Measurements from ENCODE around the gene PIEZO2. TPM values are rescaled to one million over a fixed set of nuclear protein-coding genes. Genes with fewer than 3 reads are reported as not detected.

The PIEZO2 gene
- polyA plus RNA-seq, 1 experiment = 2.8 TPM

DNA sequence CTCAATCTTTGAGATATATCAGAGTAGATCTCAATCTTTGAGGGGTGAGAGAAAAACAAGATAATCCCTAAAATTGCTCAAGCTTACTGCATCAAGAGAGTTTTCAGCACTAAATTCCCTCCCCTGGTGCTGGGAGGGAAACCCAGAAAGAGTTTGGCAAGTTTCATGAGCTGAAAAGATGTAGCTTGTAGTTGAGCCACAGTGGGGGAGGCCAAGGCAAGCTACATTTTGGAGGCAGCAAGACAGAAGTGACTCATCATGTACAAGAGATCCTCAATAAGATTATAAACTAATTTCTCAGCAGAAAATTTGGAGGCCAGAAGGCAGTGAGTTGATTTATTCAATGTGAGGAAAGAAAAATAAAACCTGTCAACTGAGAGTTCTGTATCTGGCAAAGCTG is 308.2 kb downstream of the PIEZO2 start:
- ChIA-PET POLR2A (no interaction called here), CTCF (interaction anchor here (0.6 to 4.2 kb wide), 3 partner anchors 10 to 281 kb away, joined by 3 to 34 read pairs (median 5); no protein-coding TSS in a partner anchor)
- no peak for TF ChIP-seq CTCF (IDR thresholded peaks at IDR 0.05; ENCODE audit: low read depth, low read length)
- Histone ChIP-seq H3K27me3 (ENCODE audit: control insufficient read depth, insufficient read depth, low read length) (peaks cover 4% of the 10 kb centered on the region), H3K9me3 (ENCODE audit: control insufficient read depth, insufficient read depth, low read length) (no peaks in the 10 kb centered on the region), H3K27ac (ENCODE audit: low read depth, low read length) (no peak overlapping the region), H3K4me3 (ENCODE audit: low read depth, low read length) (no peak overlapping the region)
- DNase-seq (ENCODE audit: low read depth, low spot score) = no peak

- Histone ChIP-seq H3K4me3 (ENCODE audit: low read depth, low read length) (no peak overlapping the region), H3K9me3 (ENCODE audit: control insufficient read depth, insufficient read depth, low read length) (no peaks in the 10 kb centered on the region), H3K27ac (ENCODE audit: low read depth, low read length) (no peak overlapping the region), H3K27me3 (ENCODE audit: control insufficient read depth, insufficient read depth, low read length) (peaks cover 4% of the 10 kb centered on the region)
- CTCF ChIA-PET = interaction anchor here (1.1 to 4.2 kb wide), 3 partner anchors 11 to 314 kb away, joined by 3 to 34 read pairs (median 5); no protein-coding TSS in a partner anchor
- POLR2A ChIA-PET = no interaction called here
- no peak for TF ChIP-seq CTCF (IDR thresholded peaks at IDR 0.05; ENCODE audit: low read depth, low read length)
- no peak for DNase-seq (ENCODE audit: low read depth, low spot score)
Observed at GRCh38 chr18:10840743-10841142, 308.6 kb downstream of the PIEZO2 start.

DNA sequence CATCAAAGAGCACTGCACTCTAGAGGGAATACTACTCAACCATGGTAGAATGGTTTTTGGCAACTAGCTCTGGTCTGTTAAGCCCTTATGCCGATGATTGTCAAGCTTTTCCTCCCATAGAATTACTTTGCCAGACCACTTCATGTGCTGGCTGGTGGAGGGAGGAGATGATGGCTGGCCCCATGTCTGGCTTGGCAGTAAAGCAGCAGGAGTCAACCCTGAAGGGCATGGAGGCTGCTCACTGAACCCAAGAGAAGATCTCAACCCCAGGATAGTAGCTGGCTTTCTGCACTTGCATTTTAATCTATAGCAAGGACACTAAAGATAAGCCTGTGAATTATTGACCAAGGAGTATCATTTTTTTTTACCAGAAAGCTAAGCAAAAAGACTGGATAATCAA is 309.9 kb downstream of the PIEZO2 start:
- peaks cover 7% of the 10 kb centered on the region for H3K27me3 ChIP-seq (ENCODE audit: control insufficient read depth, insufficient read depth, low read length)

DNA sequence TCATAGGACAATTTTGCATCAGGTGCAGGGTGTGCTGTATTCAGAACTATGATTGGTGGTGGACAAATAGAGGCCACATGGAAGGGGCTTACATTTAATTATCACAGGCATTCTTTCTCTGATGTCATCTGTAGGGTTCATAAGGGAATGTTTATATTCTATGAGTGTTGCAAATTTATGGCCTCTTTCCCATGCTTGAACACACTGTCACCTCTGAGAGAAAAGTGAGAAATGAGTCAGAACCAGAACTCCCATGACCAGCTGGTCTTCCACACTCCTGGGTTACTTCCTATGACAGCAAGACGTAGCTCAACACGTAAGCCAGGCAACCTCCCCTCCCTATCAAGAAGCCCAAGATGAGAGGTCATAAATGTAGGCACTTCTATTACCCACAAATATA is 310.8 kb downstream of the PIEZO2 start:
- H3K9me3 ChIP-seq (ENCODE audit: control insufficient read depth, insufficient read depth, low read length) = no peaks in the 10 kb centered on the region
- peaks cover 4% of the 10 kb centered on the region for H3K27me3 ChIP-seq (ENCODE audit: control insufficient read depth, insufficient read depth, low read length)
- POLR2A ChIA-PET = no interaction called here
- H3K4me3 ChIP-seq (ENCODE audit: low read depth, low read length) = no peak overlapping the region
- no peak overlapping the region for H3K27ac ChIP-seq (ENCODE audit: low read depth, low read length)
- TF ChIP-seq CTCF (IDR thresholded peaks at IDR 0.05; ENCODE audit: low read depth, low read length) = no peak
- CTCF ChIA-PET = no interaction called here
- no peak for DNase-seq (ENCODE audit: low read depth, low spot score)

More for the DNA sequence above, 309.9 kb downstream of the PIEZO2 start:
- no peak overlapping the region for H3K27ac ChIP-seq (ENCODE audit: low read depth, low read length)
- ChIA-PET CTCF (interaction anchor here (4.2 kb wide), 1 partner anchor 12 kb away, joined by 34 read pairs; no protein-coding TSS in a partner anchor), POLR2A (no interaction called here)
- no peak overlapping the region for H3K4me3 ChIP-seq (ENCODE audit: low read depth, low read length)
- TF ChIP-seq CTCF (IDR thresholded peaks at IDR 0.05; ENCODE audit: low read depth, low read length) = no peak
- H3K9me3 ChIP-seq (ENCODE audit: control insufficient read depth, insufficient read depth, low read length) = no peaks in the 10 kb centered on the region
- no peak for DNase-seq (ENCODE audit: low read depth, low spot score)

DNA sequence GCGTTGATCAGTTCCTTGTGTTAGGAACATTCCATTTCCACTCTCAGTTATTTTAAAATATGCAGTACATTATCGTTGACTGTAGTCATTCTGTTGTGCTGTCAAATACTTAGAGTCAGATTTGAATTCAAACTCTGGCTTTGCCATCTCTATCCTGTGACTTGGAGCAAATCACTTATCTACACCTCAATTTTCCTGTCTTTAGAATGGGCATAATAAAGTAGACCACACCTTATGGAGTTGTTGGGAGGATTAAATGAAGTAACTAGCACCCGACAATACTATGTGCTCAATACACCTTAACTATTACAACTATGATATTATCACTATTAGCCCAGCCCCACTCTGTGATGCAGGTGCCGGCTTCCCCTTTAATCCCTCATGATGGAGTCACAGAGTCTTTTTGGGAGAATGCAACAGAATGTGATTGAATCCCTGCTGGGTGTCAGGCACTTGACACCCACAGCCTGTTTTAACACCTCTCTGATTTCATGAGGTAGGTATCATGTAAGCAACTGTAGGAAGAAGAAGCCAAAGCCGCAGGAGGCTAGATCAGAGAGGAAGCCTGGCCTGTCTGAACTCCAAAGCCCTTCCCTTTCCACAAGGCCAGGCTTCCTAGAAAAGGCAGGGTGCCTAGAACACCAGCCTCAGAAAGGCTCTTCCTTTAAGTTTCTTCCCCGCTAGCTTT is 315.1 kb downstream of the PIEZO2 start:
- Histone ChIP-seq H3K9me3 (ENCODE audit: control insufficient read depth, insufficient read depth, low read length) (no peaks in the 10 kb centered on the region), H3K27ac (ENCODE audit: low read depth, low read length) (no peak overlapping the region), H3K4me3 (ENCODE audit: low read depth, low read length) (no peak overlapping the region), H3K27me3 (ENCODE audit: control insufficient read depth, insufficient read depth, low read length) (peaks cover 3% of the 10 kb centered on the region)
- no peak for TF ChIP-seq CTCF (IDR thresholded peaks at IDR 0.05; ENCODE audit: low read depth, low read length)
- no peak for DNase-seq (ENCODE audit: low read depth, low spot score)
- POLR2A ChIA-PET = no interaction called here
- CTCF ChIA-PET = interaction anchor here (1.0 kb wide), 1 partner anchor 47 kb away, joined by 3 read pairs; no protein-coding TSS in a partner anchor
